NCI-H2196 treated with DMSO at 0.1 percent for 48 hours (cell line): Measurements from ENCODE around the gene PAFAH1B2.

Experiments
- DNase-seq: peaks from one replicate; lab custom pipeline; 2025; ENCODE audit not compliant: unreplicated experiment; lab: John Stamatoyannopoulos, UW

Gene PAFAH1B2

GRCh38 chr11:117187799-117188481 is 43.9 kb downstream of the PAFAH1B2 start:
- DNase-seq: no peak

GRCh38 chr11:117188620-117189081 is 44.6 kb downstream of the PAFAH1B2 start:
- no peak for DNase-seq

GRCh38 chr11:117189191-117189940 is 45.3 kb downstream of the PAFAH1B2 start:
- no peak for DNase-seq

GRCh38 chr11:117189941-117190544 is 46.0 kb downstream of the PAFAH1B2 start:
- DNase-seq: no peak

DNA sequence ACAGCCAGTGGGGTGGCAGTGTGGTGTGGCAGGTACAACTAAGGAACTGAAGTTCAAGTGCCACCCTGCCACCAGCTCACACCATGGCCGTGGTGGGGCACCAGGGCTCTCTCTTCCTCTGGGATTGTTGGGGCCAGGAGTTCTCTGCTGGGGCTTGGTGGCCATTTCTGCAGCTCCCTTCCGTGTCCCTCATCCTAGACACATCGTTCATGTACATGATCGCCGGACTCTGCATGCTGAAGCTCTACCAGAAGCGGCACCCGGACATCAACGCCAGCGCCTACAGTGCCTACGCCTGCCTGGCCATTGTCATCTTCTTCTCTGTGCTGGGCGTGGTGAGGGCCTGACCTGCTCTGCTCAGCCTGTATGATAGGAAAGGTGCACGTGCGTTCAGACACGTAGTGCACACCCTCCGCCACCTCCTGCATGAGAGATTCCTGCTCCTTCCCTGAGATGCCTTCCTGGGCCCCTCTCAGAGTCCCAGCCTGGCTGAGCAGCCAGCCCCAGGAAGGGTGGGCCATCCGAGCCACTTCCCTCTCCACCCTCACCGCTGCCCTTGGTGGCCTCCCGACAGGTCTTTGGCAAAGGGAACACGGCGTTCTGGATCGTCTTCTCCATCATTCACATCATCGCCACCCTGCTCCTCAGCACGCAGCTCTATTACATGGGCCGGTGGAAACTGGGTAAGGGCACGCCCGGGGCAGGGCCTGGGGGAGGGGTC is 47.8 kb downstream of the PAFAH1B2 start:
- DNase-seq: no peak

GRCh38 chr11:117192401-117192875 is 48.4 kb downstream of the PAFAH1B2 start:
- no peak for DNase-seq

- no peak for DNase-seq
These were observed 49.3 kb downstream of the PAFAH1B2 start for GRCh38 chr11:117193130-117194020.

DNA sequence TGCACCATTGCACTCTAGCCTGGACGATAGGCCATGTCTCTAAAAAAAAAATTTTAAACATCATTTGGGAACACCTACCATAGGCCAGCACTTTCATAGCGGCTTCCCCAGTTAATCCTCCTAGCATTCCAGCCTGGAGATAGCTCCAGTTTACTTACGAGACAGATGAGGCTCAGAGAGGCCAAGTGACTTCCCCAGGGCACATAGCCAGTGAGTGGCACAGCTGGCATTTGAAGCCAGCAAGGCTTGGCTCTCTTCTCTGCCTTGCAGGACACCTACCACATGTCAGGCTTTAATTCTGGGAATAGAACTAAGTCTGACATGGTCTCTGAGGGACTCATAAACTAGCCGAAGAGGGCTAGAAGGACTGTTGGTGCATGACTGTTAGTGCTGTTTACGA is 50.2 kb downstream of the PAFAH1B2 start:
- no peak for DNase-seq

GRCh38 chr11:117195258-117195657 is 51.2 kb downstream of the PAFAH1B2 start:
- no peak for DNase-seq

DNA sequence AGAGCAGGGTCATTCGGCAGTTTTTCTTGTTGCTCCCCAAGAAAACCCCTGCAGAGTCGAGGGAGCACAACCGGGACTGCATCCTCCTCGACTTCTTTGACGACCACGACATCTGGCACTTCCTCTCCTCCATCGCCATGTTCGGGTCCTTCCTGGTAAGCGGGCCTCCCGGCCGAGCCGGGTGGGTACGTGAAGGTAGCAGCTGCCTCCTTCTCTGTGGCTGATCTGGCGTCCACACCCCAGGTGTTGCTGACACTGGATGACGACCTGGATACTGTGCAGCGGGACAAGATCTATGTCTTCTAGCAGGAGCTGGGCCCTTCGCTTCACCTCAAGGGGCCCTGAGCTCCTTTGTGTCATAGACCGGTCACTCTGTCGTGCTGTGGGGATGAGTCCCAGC is 51.7 kb downstream of the PAFAH1B2 start:
- no peak for DNase-seq

DNA sequence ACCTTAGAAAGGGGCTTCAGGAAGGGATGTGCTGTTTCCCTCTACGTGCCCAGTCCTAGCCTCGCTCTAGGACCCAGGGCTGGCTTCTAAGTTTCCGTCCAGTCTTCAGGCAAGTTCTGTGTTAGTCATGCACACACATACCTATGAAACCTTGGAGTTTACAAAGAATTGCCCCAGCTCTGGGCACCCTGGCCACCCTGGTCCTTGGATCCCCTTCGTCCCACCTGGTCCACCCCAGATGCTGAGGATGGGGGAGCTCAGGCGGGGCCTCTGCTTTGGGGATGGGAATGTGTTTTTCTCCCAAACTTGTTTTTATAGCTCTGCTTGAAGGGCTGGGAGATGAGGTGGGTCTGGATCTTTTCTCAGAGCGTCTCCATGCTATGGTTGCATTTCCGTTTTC is 52.9 kb downstream of the PAFAH1B2 start:
- DNase-seq: no peak

DNA sequence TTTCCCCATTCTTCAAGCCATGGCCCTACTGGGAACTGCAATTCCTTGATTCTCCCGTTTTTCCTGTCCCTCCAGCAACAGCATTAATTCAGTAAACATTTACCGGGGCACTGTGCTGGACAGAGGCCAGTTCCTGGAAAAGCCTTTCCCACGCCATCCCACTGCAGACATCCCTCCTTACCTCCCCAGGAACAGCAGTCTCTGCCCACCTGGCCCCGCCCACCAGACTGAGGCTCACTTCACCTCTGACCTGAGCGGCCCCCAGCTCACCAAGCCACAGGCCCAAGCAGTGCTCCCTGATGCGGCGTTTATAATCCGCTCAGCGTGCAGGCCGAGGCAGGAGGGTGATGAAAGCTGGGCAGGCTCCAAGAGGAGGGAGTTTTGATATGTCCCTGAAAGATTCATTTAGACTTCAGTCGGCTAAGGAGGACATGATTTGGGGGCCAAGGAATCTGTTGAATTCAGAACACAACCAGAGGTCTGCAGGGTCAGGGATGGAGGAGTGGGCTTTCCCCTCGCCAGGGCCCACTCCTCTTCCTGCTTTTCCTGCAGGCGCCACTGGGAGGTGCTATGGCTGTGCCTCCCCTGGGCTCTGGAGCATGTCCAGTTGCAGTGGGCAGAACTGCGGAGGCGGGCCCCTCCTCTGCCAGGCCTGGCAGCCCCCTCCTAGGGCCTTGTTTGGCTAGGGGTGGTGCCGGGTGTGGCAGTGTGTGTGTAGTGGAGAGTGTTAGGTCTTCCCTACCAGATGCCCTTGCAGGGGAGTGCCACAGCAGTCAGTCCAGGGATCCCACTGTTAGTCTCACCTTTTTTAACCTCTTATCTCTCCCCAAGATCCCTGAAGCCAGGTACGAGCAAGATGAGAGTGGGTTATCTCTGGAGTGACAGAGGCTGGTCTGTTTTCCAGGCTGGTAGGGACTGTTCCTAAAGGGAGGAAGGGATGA is 53.7 kb downstream of the PAFAH1B2 start:
- DNase-seq: no peak

GRCh38 chr11:117198613-117199012 is 54.5 kb downstream of the PAFAH1B2 start:
- DNase-seq: no peak

- no peak for DNase-seq
These were observed 55.2 kb downstream of the PAFAH1B2 start, which contains the start of gene TAGLN for GRCh38 chr11:117199053-117199915. Gene TAGLN (plus strand): TSS chr11:117199370. CDS start chr11:117203014, 3,644 bp downstream.

DNA sequence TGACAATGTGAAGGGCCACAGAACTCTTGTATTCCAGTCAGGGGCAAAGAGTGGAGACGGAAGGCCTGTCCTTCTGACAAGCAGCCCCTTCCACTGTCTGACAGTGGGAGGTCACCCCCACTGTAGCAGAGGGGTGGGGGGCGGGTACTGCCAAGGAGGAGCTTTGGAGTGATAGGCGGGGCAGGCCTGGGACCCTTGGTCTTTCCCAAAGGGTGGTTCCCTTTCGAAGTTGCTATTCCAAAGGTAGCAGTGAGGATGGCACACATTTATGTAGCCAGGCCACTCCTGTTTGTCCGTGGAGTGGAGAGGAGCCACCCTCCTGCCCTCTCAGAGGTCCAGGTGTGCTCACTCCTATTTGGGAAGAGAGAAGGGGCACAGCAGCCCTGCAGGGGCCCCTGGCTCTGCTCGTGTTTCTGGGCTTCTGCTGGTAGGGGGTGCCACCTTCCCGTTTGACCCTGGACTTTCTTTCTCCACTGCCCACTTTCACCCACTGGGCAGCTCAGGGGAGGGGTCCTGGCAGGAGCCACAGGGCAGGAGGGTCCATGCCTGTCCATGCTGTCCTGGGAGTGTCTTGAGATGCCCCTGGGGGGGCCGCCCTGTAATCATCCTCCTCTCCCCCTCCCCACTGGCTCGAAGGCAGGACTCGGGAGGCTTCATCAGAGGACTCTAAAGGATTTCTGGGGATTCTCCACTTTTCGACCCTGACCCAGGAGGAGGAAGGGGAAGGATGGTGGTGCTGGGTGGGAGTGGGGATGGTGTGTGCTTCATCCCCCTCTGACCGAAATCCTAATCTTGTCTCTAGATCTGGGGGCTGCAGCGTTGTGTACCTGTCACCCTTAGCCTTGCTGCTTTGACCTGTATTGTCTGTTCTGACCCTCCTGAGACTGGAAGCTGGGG is 56.1 kb downstream of the PAFAH1B2 start:
- no peak for DNase-seq

DNA sequence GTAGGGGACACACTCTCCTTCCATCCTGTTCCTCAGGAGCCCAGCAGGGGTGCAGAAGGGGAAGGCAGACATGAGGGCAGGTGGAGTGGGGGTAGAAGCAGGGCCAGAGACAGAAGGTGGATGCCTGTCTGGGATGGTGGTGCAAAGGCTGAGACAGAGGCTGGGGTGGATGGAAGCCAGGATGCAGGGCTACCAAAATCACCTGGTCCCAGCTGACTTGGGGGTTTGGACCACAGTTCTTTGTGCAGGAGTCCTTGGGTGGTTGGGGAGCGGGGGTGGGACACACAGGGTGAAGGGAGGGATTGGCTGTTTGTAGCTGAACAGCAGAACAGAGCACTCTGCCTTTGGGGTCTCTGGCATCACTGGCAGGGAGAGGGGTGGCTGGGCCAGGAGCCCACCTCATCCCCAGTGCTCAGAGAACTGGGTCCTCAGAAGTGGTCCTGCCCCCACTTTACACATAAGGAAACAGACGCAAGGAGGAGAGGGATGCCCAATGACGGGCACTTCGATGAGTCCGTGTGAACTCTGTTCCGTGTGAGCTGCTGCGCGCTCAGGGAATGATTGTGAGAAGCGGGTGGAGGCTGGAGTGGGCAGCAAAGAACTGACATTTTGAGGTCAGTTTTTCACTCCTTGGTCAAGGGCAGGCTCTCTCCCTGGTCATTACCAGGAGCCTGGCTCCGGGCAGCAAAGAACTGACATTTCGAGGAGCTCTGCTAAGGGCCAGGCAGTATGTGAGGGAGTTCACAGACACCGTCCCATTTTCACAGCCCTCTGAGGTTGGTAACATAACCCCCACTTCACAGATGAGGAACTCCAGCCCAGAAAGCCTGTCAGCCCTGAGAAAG is 56.9 kb downstream of the PAFAH1B2 start:
- DNase-seq: no peak
